DMS53 treated with DMSO at 0.1 percent for 48 hours (cell line): ENCODE data around the gene TNFRSF13B.
"Not testable (repeated sequence)": the region's sequence is repeated elsewhere in the genome, so short reads cannot be mapped to it uniquely, and the experiment has no call there.

Experiments
- DNase-seq: peaks from one replicate; lab custom pipeline; 2025; ENCODE audit not compliant: unreplicated experiment; lab: John Stamatoyannopoulos, UW

TNFRSF13B gene

DNA sequence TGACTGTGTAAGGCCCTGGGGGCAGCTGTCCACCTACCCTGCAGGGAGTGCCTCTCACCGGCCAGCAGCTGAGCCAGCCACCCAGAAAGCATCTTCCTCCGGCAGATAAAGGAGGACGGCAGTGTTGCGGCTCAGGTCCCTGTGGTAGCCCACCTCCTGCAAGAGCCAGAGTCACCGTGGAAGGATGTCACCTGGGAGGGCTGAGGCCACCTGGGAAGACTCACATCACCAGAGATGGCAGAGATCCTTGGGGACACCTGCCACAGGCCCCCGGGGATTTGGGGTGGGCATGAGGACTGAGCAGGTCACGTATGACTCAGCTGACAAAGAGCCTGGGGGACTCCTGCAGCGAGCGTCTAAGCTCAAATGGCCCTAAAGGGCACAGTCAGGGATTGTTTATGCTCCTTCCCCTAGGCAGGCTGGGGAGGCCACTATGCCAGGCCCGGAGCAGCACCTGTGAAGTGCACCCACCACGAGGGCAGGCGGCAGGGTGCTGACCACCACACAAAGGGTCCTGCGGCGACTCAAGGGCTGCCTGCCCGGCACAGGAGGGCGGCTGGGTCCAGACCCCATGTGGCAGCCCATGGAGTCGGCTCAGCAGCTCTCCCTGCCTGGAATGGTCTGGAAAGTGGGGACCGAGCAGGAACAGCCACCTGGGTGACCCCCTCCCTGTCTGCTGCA is 44.1 kb downstream of the TNFRSF13B start:
- no peak for DNase-seq

GRCh38 chr17:16926571-16927451 is 45.1 kb downstream of the TNFRSF13B start:
- peak; percentile 23 for DNase-seq

DNA sequence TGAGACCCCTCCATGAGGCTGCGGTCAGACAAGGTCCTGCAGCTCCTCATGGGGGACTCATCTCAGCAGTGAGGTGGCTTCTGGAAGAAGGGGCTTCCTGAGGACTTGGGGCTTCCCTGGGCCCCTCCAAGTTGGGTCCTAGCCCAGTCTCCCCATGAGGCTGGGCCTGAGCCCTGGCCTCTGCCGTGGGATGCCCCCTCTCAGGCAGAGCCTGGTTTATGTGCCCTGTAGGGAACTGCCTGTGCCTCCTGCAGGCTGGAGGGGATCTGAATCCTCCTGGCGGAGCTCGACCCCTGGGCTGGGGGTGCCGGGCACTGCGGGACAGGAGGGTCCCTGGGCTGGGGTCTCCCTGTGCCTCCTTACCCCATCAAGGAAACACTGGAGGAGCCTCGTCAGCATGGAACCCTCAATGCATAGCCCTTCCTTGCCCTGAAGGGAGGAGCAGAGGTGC is 45.8 kb downstream of the TNFRSF13B start:
- DNase-seq = no peak

DNA sequence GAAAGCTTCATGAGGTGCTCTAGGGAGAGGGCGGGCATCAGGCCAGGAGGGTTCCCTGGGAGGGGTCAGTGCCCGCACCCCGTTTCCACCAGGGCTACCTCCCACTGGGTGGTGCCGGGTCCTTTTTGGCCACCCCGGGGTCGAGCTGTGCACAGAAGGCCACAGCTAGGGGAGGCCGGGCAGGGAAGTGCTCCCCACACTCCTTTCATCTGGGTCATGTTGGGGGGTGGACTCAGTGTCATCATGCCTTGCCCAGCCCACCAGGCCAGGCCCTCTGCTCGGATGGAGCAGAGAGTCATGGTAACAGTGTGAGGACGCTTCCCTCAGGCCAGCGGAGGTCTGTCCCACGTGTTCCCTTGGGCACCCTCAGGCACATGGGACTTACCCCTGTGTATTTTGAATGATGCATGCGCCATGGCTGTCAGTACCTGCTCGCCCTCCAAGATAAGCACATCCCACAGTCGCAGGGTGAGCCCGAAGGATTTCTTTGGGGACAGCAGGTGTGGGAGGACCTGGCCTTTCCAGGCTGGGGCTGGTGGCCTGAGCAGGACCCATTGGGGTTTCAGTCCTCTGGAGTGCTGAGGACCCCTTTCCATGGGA is 46.4 kb downstream of the TNFRSF13B start:
- no peak for DNase-seq

DNA sequence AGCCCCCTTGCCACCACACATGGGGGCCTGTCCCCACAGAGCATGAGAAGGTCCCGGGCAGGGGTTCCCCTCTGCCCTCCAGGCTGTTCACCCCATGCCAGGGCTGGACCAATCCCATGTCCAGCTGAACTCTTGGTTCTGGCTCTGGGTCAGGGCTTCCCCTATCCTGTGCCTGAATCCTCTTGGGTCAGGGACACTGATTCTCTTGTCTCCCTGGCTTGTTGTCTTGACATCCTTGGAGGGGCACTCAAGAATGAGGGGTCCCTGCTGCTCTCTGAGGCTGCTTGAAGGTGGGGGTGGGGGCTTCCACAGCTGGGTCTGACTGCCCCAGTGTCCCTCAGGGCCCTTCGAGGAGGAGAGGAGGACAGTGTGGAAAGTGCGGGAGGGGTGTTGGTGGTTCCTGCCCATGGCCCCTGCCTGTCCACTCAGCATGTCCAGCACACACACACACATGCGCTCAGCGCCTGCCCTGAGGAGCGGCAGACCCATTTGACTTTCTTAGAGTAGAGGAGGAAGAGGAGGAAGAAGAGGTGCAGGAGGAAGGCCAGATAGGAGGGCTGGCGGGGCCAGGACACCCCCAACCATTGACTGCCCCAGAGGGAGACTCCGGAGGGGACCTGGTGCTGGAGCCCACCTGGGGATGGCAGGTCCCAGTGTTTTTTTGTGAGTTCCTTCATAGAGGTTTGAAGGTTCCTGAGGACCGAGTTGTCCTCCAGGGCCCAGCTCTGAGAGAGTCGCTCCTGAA is 47.0 kb downstream of the TNFRSF13B start:
- DNase-seq = no peak

GRCh38 chr17:16923904-16924695 is 47.8 kb downstream of the TNFRSF13B start:
- DNase-seq = no peak

DNA sequence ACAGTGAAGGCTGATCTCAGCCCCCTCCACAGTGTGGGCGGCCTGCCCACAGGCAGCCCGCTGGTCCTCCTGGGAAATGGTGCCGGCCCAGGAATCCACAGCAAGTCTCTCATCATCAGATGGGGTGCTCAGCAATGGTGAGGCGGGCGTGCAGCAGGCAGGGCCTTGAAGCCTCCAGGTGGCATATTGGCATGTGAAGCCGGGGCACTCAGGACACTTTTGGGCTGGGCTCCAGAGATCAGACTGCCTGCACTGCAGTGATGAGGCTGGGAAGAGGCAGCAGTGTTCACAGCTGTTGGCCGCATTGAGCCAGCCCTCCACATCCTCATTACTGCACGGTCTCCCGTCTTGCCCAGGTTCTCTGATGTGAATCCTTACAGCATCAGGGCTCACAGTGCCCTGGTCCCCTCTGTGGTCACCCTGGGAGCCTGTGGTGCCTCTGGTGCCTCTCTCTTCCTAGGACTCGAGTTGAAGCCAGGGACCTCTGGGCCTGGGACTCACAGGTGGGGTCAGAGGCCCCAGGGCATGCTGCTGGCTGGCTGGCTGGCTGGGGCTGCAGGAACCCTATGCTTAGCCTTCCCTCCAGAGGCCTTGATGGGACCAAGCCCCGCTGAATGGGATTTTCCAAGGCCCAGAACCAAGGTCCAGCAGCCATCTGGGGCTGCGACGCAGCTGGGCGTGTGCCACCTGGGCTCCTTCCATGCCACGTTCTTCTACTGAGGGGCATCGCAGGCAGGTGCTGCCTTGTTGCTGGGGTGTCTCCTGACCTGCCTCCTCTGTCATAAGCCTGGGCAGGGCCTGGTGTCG is 48.6 kb downstream of the TNFRSF13B start:
- no peak for DNase-seq

DNA sequence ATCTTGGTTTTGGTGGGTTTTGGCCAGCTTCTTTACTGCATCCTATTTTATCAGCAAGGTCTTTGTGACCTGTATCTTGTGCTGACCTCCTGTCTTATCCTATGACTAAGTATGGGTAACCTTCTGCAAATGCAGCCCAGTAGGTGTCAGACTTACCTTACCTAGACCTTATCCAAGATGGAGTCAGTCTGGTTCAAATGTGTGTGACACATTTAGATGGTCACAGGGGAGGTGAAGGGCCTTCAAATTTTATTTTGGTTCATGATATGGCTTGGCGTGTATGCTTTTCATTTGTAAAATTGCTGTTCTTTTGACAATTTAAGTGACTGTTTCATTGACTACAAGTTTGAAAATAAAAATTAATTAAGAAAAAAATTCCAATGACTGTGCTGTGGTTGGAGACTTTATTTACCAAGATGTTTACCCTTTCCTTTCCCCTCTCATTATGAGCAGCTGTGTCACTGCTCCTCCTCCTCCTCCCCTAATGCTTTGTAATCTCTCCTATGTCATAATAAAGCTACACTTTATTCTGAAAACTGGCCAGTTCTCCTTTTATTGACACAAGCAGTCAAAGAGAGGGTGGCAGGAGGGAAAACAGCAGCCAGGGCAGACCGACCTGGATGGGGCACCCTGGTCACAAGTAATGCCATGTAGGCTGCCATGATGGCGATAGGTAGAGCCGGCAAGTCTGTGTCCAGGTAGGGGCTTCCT is 49.4 kb downstream of the TNFRSF13B start:
- no peak for DNase-seq

- not testable (repeated sequence) for DNase-seq
Measured at GRCh38 chr17:16921451-16921850, 50.5 kb downstream of the TNFRSF13B start.

GRCh38 chr17:16920628-16921020 is 51.3 kb downstream of the TNFRSF13B start:
- no peak for DNase-seq

DNA sequence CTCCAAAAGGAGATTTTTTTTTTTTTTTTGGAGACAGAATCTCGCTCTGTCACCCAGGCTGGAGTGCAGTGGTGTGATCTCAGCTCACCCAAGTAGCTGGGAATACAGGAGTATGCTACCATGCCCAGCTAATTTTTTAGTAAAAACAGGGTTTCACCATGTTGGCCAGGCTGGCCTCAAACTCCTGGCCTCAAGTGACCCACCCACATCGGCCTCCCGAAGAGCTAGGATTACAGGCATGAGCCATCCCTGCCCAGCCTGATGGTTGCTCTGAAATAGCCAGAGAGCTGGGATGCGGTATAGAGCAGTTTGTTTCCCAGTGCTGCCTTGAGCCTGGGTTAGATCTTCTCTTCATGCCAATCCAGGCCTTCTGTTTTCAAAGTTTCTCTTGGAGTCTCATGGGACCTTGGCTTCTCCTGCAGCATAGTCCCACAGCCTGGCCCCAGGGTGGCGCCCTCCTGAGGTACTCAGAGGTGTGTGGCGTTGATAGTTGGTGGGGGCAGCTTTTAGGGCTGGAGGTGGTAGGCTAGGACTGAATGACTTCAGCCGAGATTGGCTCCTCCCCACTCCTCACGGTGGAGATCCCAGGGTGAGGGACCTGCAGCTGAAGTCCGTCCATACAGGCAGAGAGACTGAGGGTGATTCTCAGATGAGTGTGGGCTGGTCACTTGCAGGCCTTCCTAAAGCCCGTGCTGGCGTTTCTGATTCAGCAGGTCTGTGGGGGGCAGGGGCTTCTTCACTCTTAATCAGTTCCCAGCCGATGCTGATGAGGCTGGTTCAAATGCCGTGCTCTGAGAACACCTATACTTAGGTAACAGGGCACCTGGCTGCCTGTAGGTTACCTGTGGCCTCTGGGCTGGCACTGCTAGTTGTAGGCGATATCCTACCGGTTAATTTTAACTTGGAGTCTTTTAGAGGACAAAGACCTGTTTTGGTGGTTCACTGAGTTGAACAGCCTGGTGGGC is 52.0 kb downstream of the TNFRSF13B start:
- no peak for DNase-seq

DNA sequence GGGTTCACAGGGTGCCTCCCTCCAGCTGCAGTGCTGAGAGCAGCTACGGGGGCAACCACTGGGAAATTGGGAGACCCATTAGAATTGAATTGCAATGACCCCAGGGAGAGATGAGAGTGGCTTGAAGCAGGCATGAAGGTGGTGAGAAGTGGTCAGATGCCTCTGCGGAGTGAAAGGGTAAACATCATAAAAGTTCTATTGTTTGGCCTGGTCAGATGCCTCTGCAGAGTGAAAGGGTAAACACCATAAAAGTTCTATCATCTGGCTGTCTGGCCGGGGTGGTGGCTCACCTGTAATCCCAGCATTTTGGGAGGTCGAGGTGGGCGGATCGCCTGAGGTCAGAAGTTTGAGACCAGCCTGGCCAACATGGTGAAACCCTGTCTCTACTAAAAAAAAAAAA is 53.5 kb downstream of the TNFRSF13B start:
- peak; percentile 29 for DNase-seq

DNA sequence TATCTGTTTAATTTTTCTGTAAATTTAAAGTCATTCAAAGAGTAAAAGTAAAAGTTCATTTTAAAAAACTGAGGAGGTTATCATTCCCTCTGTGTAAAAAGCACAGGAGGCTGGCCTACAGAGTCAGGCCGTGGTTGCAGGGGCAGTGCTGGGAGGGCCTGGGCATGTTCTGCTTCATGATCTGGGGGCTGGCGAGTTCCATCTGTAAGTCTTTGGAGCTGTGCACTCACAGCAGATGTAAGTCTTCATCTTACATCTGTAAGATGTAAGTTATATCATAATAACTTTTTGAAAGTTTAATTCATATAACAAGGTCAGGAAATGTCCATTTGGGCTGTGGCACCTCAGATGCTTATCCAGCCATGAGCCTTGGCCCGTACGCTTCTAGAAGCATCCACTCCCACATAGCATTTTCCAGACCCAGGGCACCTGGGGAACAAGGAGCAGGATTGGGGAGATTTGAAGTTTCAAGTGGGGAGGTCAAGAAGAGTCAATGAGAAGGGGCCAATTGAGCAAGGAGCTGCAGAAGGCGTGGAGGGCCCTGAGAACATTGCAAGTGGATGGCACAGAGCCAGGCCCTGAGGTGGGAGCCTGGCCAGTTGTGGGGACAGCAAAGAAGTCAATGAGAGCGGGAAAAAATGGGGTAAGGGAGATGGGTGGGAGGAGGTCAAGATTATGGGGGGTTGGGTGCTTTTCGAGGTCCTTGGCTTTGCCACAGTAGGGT is 54.1 kb downstream of the TNFRSF13B start:
- no peak for DNase-seq

DNA sequence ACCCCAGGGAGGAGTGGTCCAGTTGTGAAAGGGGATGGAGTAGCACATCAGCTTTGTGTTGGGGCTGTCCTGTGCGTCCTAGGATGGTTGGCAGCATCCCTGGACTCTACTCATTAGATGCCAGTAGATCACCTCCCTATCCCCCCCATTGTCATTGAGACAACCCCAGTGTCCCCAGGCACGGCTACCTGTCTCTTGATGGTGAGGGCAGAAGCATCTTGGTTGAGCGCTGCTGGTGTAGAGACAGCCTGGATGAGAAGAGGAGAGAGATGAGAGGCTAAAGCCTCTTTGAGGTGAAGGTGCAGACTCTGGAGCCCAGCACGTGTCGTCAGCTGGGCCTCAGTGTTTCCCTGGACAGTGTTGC is 55.4 kb downstream of the TNFRSF13B start:
- DNase-seq = no peak

DNA sequence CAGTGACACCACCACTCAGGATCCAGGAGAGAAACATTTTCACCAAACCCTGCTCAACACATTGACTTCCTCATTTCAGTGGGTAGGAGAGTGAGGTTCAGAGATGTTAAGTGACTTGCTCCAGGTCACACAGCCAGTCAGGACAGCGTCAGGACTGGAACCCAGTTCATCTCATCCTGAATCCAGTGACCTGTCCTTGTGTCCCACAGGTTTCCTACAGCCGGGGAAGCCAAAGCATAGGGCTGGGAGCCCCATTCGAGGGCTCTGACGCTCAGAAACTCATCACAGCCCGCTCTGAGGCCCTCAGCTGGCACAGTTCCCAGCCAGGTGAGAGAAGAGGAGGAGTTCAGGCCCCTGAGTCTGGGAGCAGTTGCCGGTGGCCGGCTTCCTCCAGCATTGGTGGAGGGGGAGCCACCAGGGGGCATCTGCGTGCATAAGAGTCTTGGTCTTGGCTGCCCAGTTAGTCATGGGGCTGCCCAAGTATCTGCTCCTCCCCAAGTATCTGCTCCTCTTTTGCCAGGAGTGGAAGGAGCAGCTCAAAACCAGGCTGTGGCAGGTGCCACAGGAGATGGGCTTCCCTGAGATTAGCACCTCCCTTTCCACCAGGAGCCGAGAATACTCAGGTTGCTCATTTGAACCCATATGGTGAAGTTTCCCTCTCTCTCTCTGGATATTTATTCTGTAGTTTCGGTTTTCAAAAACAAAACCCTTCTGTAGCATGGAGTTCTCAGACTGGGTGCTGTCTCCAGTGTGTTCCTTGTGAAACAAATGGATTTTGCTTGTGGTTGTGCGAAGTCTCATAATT is 56.0 kb downstream of the TNFRSF13B start:
- DNase-seq = peak; percentile 43

GRCh38 chr17:16913463-16913862 is 58.5 kb downstream of the TNFRSF13B start:
- no peak for DNase-seq
